ENCODE data around the gene RASL11A. TPM values are rescaled to one million over a fixed set of nuclear protein-coding genes. Genes with fewer than 3 reads are reported as not detected.
"Not testable (repeated sequence)": the region's sequence is repeated elsewhere in the genome, so short reads cannot be mapped to it uniquely, and the experiment has no call there.

Gene RASL11A
- polyA plus RNA-seq, 1 experiment: 67.0 TPM

GRCh38 chr13:27290715-27291114 is 20.1 kb downstream of the RASL11A start:
- DNase-seq (ENCODE audit: low read depth): no peak
- no peak for TF ChIP-seq CTCF (IDR thresholded peaks at IDR 0.05; ENCODE audit: insufficient read depth, low read depth, low read length)
- no peak overlapping the region for H3K4me3 ChIP-seq (ENCODE audit: low read depth, low read length)
- no peaks in the 10 kb centered on the region for H3K36me3 ChIP-seq (ENCODE audit: control insufficient read depth, insufficient read depth, low read length)
- ChIA-PET POLR2A (no interaction called here), CTCF (interaction anchor here (1.1 to 1.4 kb wide), 2 partner anchors 9 to 10 kb away, joined by 3 read pairs; no protein-coding TSS in a partner anchor)
- peaks cover 6% of the 10 kb centered on the region for H3K27me3 ChIP-seq (ENCODE audit: control insufficient read depth, insufficient read depth, low read length)

- DNase-seq (ENCODE audit: low read depth); POLR2A ChIA-PET; H3K36me3 ChIP-seq (ENCODE audit: control insufficient read depth, insufficient read depth, low read length); H3K27me3 ChIP-seq (ENCODE audit: control insufficient read depth, insufficient read depth, low read length); H3K4me3 ChIP-seq (ENCODE audit: low read depth, low read length): not testable (repeated sequence)
- CTCF ChIA-PET: interaction anchor here (1.4 kb wide), 1 partner anchor 12 kb away, joined by 4 read pairs; no protein-coding TSS in a partner anchor
Measured at GRCh38 chr13:27291967-27292366, 21.3 kb downstream of the RASL11A start.

- CTCF ChIA-PET: interaction anchor here (1.4 kb wide), 1 partner anchor 10 kb away, joined by 4 read pairs; no protein-coding TSS in a partner anchor
Measured at GRCh38 chr13:27293076-27293691, 22.6 kb downstream of the RASL11A start.

GRCh38 chr13:27293873-27294515 is 23.4 kb downstream of the RASL11A start:
- Histone ChIP-seq H3K4me3 (ENCODE audit: low read depth, low read length) (no peak overlapping the region), H3K36me3 (ENCODE audit: control insufficient read depth, insufficient read depth, low read length) (no peaks in the 10 kb centered on the region), H3K27me3 (ENCODE audit: control insufficient read depth, insufficient read depth, low read length) (peaks cover 8% of the 10 kb centered on the region)
- TF ChIP-seq CTCF (IDR thresholded peaks at IDR 0.05; ENCODE audit: insufficient read depth, low read depth, low read length): no peak
- POLR2A ChIA-PET: no interaction called here
- CTCF ChIA-PET: interaction anchor here (0.8 to 1.0 kb wide), 2 partner anchors 10 to 68 kb away, joined by 3 read pairs; no protein-coding TSS in a partner anchor
- DNase-seq (ENCODE audit: low read depth): no peak

More at GRCh38 chr13:27293076-27293691, 22.6 kb downstream of the RASL11A start:
- no peak for DNase-seq (ENCODE audit: low read depth)
- TF ChIP-seq CTCF (IDR thresholded peaks at IDR 0.05; ENCODE audit: insufficient read depth, low read depth, low read length): no peak
- POLR2A ChIA-PET: no interaction called here
- no peak overlapping the region for H3K4me3 ChIP-seq (ENCODE audit: low read depth, low read length)
- H3K36me3 ChIP-seq (ENCODE audit: control insufficient read depth, insufficient read depth, low read length): no peaks in the 10 kb centered on the region
- H3K27me3 ChIP-seq (ENCODE audit: control insufficient read depth, insufficient read depth, low read length): peaks cover 6% of the 10 kb centered on the region

- TF ChIP-seq CTCF (IDR thresholded peaks at IDR 0.05; ENCODE audit: insufficient read depth, low read depth, low read length): no peak
- Histone ChIP-seq H3K4me3 (ENCODE audit: low read depth, low read length) (no peak overlapping the region), H3K27me3 (ENCODE audit: control insufficient read depth, insufficient read depth, low read length) (peaks cover 9% of the 10 kb centered on the region), H3K36me3 (ENCODE audit: control insufficient read depth, insufficient read depth, low read length) (no peaks in the 10 kb centered on the region)
- ChIA-PET POLR2A (no interaction called here), CTCF (no interaction called here)
- no peak for DNase-seq (ENCODE audit: low read depth)
Measured at GRCh38 chr13:27295096-27295495, 24.5 kb downstream of the RASL11A start.

Measured in BJ (cell line).